Psoas muscle (tissue), 8 donors: ENCODE data around the gene PIGW. TPM values are rescaled to one million over a fixed set of nuclear protein-coding genes. Genes with fewer than 3 reads are reported as not detected.

Experiments used
- ATAC-seq, 4 donors: fragments of 200-7000 bp; cut with Tn5 transposase; one replicate each; pipeline ENCODE4 v1.9.1; 2020; ENCODE audit warnings: moderate library complexity in 3 of 4, mild to moderate bottlenecking in 2 of 4
- DNase-seq, 2 donors: peaks; one replicate each; pipeline ENCODE4 v3.0.0-alpha.2; 2020
- H3K27ac ChIP-seq: fragments of 200-600 bp; one replicate; pipeline ENCODE4 v1.8.0; 2022
- H3K27me3 ChIP-seq, 3 donors: fragments of 200-600 bp in 1 of 3; one replicate each; pipeline versions ENCODE4 v1.6.1 to v1.8.0; 2013 to 2022; ENCODE audit warnings: low read length in 2 of 3, mild to moderate bottlenecking in 2 of 3, moderate library complexity in 1 of 3; ENCODE audit not compliant: insufficient read depth in 3 of 3
- H3K36me3 ChIP-seq, 2 donors: fragments of 200-600 bp in 1 of 2; one replicate each; pipeline versions ENCODE4 v1.6.1 to v1.8.0; 2013 to 2022; ENCODE audit warnings: low read depth in 1 of 2, mild to moderate bottlenecking in 1 of 2, moderate library complexity in 1 of 2; ENCODE audit not compliant: insufficient read depth in 1 of 2
- H3K4me1 ChIP-seq: fragments of 200-600 bp; one replicate; pipeline ENCODE4 v1.8.0; 2022
- H3K4me3 ChIP-seq: fragments of 200-600 bp; one replicate; pipeline ENCODE4 v1.8.0; 2022; ENCODE audit warnings: mild to moderate bottlenecking
- H3K9me3 ChIP-seq: fragments of 200-600 bp; one replicate; pipeline ENCODE4 v1.8.0; 2022
- CTCF ChIP-seq: fragments of 200-600 bp; IDR thresholded peaks from one replicate; pipeline ENCODE4 v1.8.0; 2022; ENCODE audit warnings: antibody characterized with exemption
- WGBS, 3 donors: extraction: QIAGEN DNeasy Blood & Tissue Kit; methylation state at CpG; one replicate each; pipeline versions ENCODE4 v1.1.6 to v1.1.7; 2013; 5-methylcytosine and 5-hydroxymethylcytosine counted together
- intact Hi-C, 2 donors: fragments of 100-400 bp; cut with DNase I; formaldehyde crosslinking; loops; one replicate each; pipeline versions ENCODE4 v1.11.0 to v1.14.2; 2022
- polyA plus RNA-seq, 3 donors: library from polyadenylated mRNA; stranded (reverse); fragments of 200-250 nt; gene quantifications; one replicate each; pipeline ENCODE4 v1.2.3, GENCODE V29; 2013
- total RNA-seq, 4 donors: library from RNA; stranded (reverse); fragmentation: NEBNext Ultra II Directional in 2 of 4; extraction: Animal tissue kit (Norgen Biotek cat#: 25700) in 2 of 4; gene quantifications; one replicate each; pipeline versions ENCODE4 v1.2.1 to v1.2.4, GENCODE V29; 2021 to 2023
- donor health status: healthy with polysubstance abuse.
- donor health status: DM: no; HTN: no; CAD: no; lungs with moderate emphysema.
- donor health status: Bipolar disorder and iron deficiency.
- donor health status: healthy.
- donor health status: DM: yes; HTN: yes; CAD: no.
- donor health status: DM: no; HTN: no; CAD: no.
- donor health status: DM: no; HTN: no; CAD: no.
- donor health status: DM: yes; HTN: yes; CAD: no.

Gene PIGW
- total and polyA plus RNA-seq, 7 donors, result 5.5 to 18.0 (median 11.2) TPM

DNA sequence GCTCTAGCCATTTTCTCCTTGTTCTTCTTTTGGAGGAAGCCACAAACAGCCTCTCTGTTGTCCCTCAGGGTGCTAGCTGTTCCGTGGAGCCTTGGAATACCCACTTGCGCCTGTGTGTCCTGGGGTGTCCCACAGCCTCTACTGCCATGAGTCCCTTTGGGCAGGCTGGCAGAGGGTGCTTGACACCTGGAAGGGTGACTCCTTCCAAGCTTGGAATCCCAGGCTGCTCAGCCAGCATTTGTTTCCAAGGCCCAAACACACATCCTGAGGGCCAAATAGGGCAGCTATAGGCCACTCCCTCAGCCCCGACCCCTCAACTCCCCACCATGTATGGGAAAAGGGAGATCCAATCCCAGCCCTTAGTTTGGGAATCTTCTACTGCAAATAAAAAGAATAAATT lies 33.4 kb upstream of the PIGW start:
- no peak for DNase-seq
- H3K9me3 ChIP-seq, result no peaks in the 10 kb centered on the region
- peaks cover 8 to 91% of the 10 kb centered on the region in 2 donors for H3K36me3 ChIP-seq
- H3K4me3 ChIP-seq, result no peak overlapping the region
- H3K27ac ChIP-seq, result no peak overlapping the region
- TF ChIP-seq CTCF, result no peak
- no peak for ATAC-seq
- no peaks in the 10 kb centered on the region for H3K27me3 ChIP-seq
- 91 to 96% (median 95%) methylated on average over 3 of the region's 3 CpGs for WGBS, 3 donors
- intact Hi-C loops, result no loop called here
- H3K4me1 ChIP-seq, result no peaks in the 10 kb centered on the region

DNA sequence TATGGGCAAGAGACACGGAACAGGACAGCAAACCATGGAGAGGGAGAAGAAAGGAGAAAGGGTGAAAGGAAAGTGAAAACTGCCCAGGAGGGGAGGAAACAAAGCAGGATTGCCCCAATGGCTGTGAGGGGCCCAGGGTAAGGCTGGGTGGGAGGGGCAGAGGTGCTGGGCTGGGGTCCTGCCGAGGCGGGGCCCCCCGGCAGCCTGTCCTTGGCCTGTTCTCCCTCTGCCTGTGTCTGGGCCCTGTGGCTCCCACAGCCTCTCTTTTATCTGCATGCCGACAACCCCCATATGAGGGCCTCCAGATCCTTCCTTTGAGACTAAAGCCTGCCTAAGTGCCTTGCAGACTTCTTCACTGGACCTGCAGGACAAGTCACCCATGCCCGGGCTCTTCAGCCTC lies 32.8 kb upstream of the PIGW start:
- TF ChIP-seq CTCF, result no peak
- Histone ChIP-seq H3K9me3 (no peaks in the 10 kb centered on the region), H3K27me3 (no peaks in the 10 kb centered on the region), H3K36me3 (peaks cover 8 to 91% of the 10 kb centered on the region in 2 donors), H3K4me1 (no peaks in the 10 kb centered on the region), H3K4me3 (no peak overlapping the region), H3K27ac (no peak overlapping the region)
- 83 to 92% (median 91%) methylated on average over 3 to 6 of the region's 6 CpGs for whole genome bisulfite sequencing, 3 donors
- intact Hi-C loops, result no loop called here
- ATAC-seq (no peak), DNase-seq (no peak)

GRCh38 chr17:36503456-36504155 lies 31.2 kb upstream of the PIGW start:
- intact Hi-C loops, result no loop called here
- TF ChIP-seq CTCF, result no peak
- WGBS, 3 donors, result 89 to 92% (median 90%) methylated on average over 7 of the region's 7 CpGs
- no peaks in the 10 kb centered on the region for H3K4me1 ChIP-seq
- peaks cover 7 to 92% of the 10 kb centered on the region in 2 donors for H3K36me3 ChIP-seq
- DNase-seq, result no peak
- no peaks in the 10 kb centered on the region for H3K27me3 ChIP-seq
- H3K9me3 ChIP-seq, result no peaks in the 10 kb centered on the region
- ATAC-seq, result no peak
- no peak overlapping the region for H3K27ac ChIP-seq
- no peak overlapping the region for H3K4me3 ChIP-seq

DNA sequence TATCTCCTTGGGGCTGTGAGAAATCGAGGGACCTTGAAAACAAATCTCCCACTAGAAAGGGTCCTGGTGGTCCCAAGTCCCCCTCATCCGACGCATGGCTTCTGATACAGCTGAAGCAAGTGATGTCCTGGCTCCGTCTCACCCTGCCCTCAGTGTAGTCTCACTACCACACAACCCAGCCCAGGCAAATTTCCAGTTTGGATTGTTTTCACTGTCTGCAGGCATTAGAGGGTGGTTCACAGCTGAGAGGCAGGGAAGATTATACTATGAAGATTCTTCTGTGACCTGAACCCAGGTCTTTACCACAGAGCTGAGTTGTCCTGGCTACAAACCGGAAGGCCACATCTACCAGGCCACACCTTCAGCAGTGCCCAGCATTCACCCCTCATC lies 30.6 kb upstream of the PIGW start:
- DNase-seq (no peak), ATAC-seq (no peak)
- TF ChIP-seq CTCF, result no peak
- WGBS, 3 donors, result 91 to 95% (median 93%) methylated on average over 5 of the region's 5 CpGs
- Histone ChIP-seq H3K9me3 (no peaks in the 10 kb centered on the region), H3K36me3 (peaks cover 7 to 93% of the 10 kb centered on the region in 2 donors), H3K4me3 (no peak overlapping the region), H3K4me1 (no peaks in the 10 kb centered on the region), H3K27me3 (no peaks in the 10 kb centered on the region), H3K27ac (no peak overlapping the region)
- intact Hi-C loops, result no loop called here

GRCh38 chr17:36505171-36505570 lies 29.6 kb upstream of the PIGW start:
- Histone ChIP-seq H3K27me3 (no peaks in the 10 kb centered on the region), H3K9me3 (no peaks in the 10 kb centered on the region), H3K4me1 (no peaks in the 10 kb centered on the region), H3K4me3 (no peak overlapping the region), H3K36me3 (peaks cover 7 to 98% of the 10 kb centered on the region in 2 donors), H3K27ac (no peak overlapping the region)
- TF ChIP-seq CTCF, result no peak
- WGBS, 3 donors, result 86 to 93% (median 90%) methylated on average over 7 to 8 of the region's 8 CpGs
- no peak for DNase-seq
- no peak for ATAC-seq
- intact Hi-C loops, result no loop called here
